GM12878 (cell line): ENCODE measurements around the gene ITGA1. TPM values are rescaled to one million over a fixed set of nuclear protein-coding genes. Genes with fewer than 3 reads are reported as not detected.

Experiments
- ATAC-seq: fragments of 200-7000 bp; cut with Tn5 transposase; 3 replicates; pipeline ENCODE4 v1.9.1; 2020; ENCODE audit warnings: mild to moderate bottlenecking, moderate library complexity
- BruUV-seq: library from RNA; stranded (reverse); fragments of 400-500 nt; replicated peaks from 2 replicates; lab custom pipeline; 2021; lab: Mats Ljungman, UMichigan
- CTCF ChIA-PET: fragments of 300-600 bp; sonication (Branson Sonifier 250); formaldehyde crosslinking; extraction: SDS; loops from one replicate; lab custom pipeline; 2021; ENCODE audit warnings: inconsistent platforms; lab: Yijun Ruan, JAX
- POLR2A ChIA-PET: fragments of 350-600 bp; formaldehyde crosslinking; extraction: SDS; loops from one replicate; lab custom pipeline; 2021; ENCODE audit warnings: inconsistent platforms; lab: Charles Lee
- RAD21 ChIA-PET: fragments of 300-600 bp; sonication (Branson Sonifier 250); formaldehyde crosslinking; loops from one replicate; lab custom pipeline; 2023; ENCODE audit warnings: antibody characterized with exemption; ENCODE audit not compliant: unreplicated experiment; lab: Charles Lee
- SMC1A ChIA-PET: fragments of 300-600 bp; sonication (Branson Sonifier 250); formaldehyde crosslinking; loops from one replicate; lab custom pipeline; 2023; ENCODE audit not compliant: unreplicated experiment, uncharacterized antibody; lab: Charles Lee
- DNase-seq: peaks from one replicate; pipeline ENCODE4 v3.0.0-alpha.2; 2011; ENCODE audit warnings: low read depth, low spot score
- FAIRE-seq: peaks from 3 replicates; lab custom pipeline; 2011; peaks lifted over from hg19 to GRCh38; lab: Jason Lieb, UNC
- H2AFZ ChIP-seq: 2 replicates; pipeline ENCODE4 v1.6.0; 2011; ENCODE audit warnings: low read depth, low read length, control low read depth; ENCODE audit not compliant: control insufficient read depth
- H3K27ac ChIP-seq: 2 replicates; pipeline ENCODE4 v1.5.1; 2011; ENCODE audit warnings: control low read depth; ENCODE audit not compliant: control insufficient read depth, insufficient read depth
- H3K27me3 ChIP-seq, 2 experiments: replicated peaks in 1 of 2; 2 replicates each; pipeline versions ENCODE4 v1.6.0 to v1.6.1; 2011; ENCODE audit warnings: low read length in 1 of 2; ENCODE audit not compliant: control insufficient read depth in 2 of 2, insufficient read depth in 2 of 2
- H3K36me3 ChIP-seq, 2 experiments: 2 replicates each; pipeline ENCODE4 v1.5.1; 2011; ENCODE audit warnings: low read length in 1 of 2; ENCODE audit not compliant: control insufficient read depth in 2 of 2, insufficient read depth in 2 of 2
- H3K4me1 ChIP-seq: 2 replicates; pipeline ENCODE4 v1.6.1; 2011; ENCODE audit warnings: mild to moderate bottlenecking, low read length, moderate library complexity, mixed read lengths; ENCODE audit not compliant: control insufficient read depth, insufficient read depth
- H3K4me2 ChIP-seq: 2 replicates; pipeline ENCODE4 v1.6.0; 2011; ENCODE audit warnings: control low read depth; ENCODE audit not compliant: control insufficient read depth, insufficient read depth
- H3K4me3 ChIP-seq: fragments of 200-600 bp; sonication (generic); 2 replicates; pipeline ENCODE4 v1.5.1; 2016
- H3K79me2 ChIP-seq: 2 replicates; pipeline ENCODE4 v1.6.0; 2011; ENCODE audit warnings: low read length; ENCODE audit not compliant: control insufficient read depth, insufficient read depth
- H3K9ac ChIP-seq: 2 replicates; pipeline ENCODE4 v1.8.0; 2011; ENCODE audit warnings: low read length, control low read depth, mixed read lengths; ENCODE audit not compliant: control insufficient read depth, insufficient read depth
- H3K9me3 ChIP-seq: replicated peaks from 3 replicates; pipeline ENCODE4 v1.5.1; 2011; ENCODE audit warnings: mild to moderate bottlenecking, low read length; ENCODE audit not compliant: control insufficient read depth, insufficient read depth
- H4K20me1 ChIP-seq: 2 replicates; pipeline ENCODE4 v1.6.0; 2011; ENCODE audit not compliant: control insufficient read depth, insufficient read depth
- FOXK2 ChIP-seq: fragments of 450-650 bp; IDR thresholded peaks from 2 replicates; pipeline ENCODE4 v1.6.1; 2017; ENCODE audit warnings: mild to moderate bottlenecking, moderate library complexity
- IRF4 ChIP-seq: IDR thresholded peaks from 2 replicates; pipeline ENCODE4 v1.6.1; 2011; ENCODE audit warnings: low read depth, low read length
- LARP7 ChIP-seq: fragments of 450-650 bp; IDR thresholded peaks from 2 replicates; pipeline ENCODE4 v1.6.1; 2017; ENCODE audit warnings: mild to moderate bottlenecking
- NR2C2 ChIP-seq: IDR thresholded peaks from 2 replicates; pipeline ENCODE4 v1.6.1; 2011; ENCODE audit warnings: borderline replicate concordance, low read depth; ENCODE audit not compliant: control insufficient read depth, insufficient read length
- PAX8 ChIP-seq: fragments of 450-650 bp; IDR thresholded peaks from 2 replicates; pipeline ENCODE4 v1.6.1; 2017; ENCODE audit warnings: mild to moderate bottlenecking, moderate library complexity
- SUPT20H ChIP-seq: IDR thresholded peaks from 2 replicates; pipeline ENCODE4 v1.6.1; 2011; ENCODE audit warnings: low read depth, mild to moderate bottlenecking, low read length, moderate library complexity, borderline replicate concordance; ENCODE audit not compliant: control insufficient read depth
- in situ Hi-C: fragments of 300-500 bp; cut with MboI; formaldehyde crosslinking; loops from 9 replicates; pipeline ENCODE4 v1.14.3; 2018; ENCODE audit warnings: mixed read lengths
- intact Hi-C: fragments of 100-400 bp; cut with micrococcal nuclease; formaldehyde crosslinking; loops from one replicate; pipeline ENCODE4 v1.14.2; 2022; ENCODE audit not compliant: unreplicated experiment
- polyA plus RNA-seq, 11 experiments: library from polyadenylated mRNA; depleted of rRNA in 4 of 11; unstranded in 6 of 11; stranded (reverse) in 5 of 11; fragments of >200 nt; fragmentation: Nextera tagmentation in 4 of 11; fragmentation: Illumina TruSeq in 1 of 11; extraction: Ambion mirVana in 4 of 11; extraction: Trizol in 1 of 11; gene quantifications; 1 replicate in 1 of 11; 2 replicates in 10 of 11; pipeline versions ENCODE4 v1.2.1 to v1.2.3, GENCODE V29; 2011 to 2016; ENCODE audit warnings: inconsistent platforms in 2 of 11, missing spikeins in 2 of 11, low read depth in 1 of 11
- total RNA-seq, 4 experiments: library from RNA; depleted of rRNA in 3 of 4; stranded (reverse); fragments of >200 nt in 3 of 4; fragmentation: Illumina TruSeq in 1 of 4; extraction: Trizol in 1 of 4; gene quantifications; 2 replicates each; pipeline versions ENCODE4 v1.2.1 to v1.2.3, GENCODE V29; 2013 to 2021
- TF ChIP-seq, protein P1 (sequence below): fragments of 450-650 bp; IDR thresholded peaks from 2 replicates; pipeline ENCODE4 v1.6.1; 2017; ENCODE audit warnings: mild to moderate bottlenecking
- TF ChIP-seq, protein P2 (sequence below): IDR thresholded peaks from 2 replicates; pipeline ENCODE4 v1.6.1; 2012; ENCODE audit warnings: improper control_type of control experiment, low read depth, low read length; ENCODE audit not compliant: insufficient replicate concordance
- TF ChIP-seq, protein P3 (sequence below): IDR thresholded peaks from 2 replicates; pipeline ENCODE4 v1.6.1; 2012; ENCODE audit warnings: low read depth, low read length, improper control_type of control experiment
- TF ChIP-seq, protein P4 (sequence below): fragments of 450-650 bp; IDR thresholded peaks from 2 replicates; pipeline ENCODE4 v1.6.1; 2018; ENCODE audit warnings: borderline replicate concordance, mild to moderate bottlenecking; ENCODE audit not compliant: partially characterized antibody

ITGA1 gene
- total and polyA plus RNA-seq, 10 of the 15 experiments (the other 5 are each of a cell fraction or from before 2014, with no cell fraction given): 0.02 to 0.56 (median 0.19) TPM

DNA sequence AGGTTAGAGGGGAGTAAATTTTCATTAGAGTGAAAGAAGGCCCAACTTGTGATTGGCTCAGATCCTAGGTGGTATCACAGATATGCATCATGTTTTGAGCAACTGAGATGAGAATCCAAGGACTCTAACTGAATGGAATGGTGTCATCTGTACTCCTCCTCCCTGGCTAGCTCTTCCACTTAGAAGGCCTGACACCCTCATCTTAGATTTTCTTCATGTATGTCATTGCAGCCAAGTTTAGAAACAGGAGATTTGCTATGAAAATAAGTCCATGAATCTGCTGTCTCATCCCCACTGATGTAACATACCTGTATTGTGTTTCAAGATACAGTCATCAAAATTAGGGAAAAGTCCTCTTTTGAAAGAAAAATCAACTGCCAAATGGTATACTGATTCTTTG, 54.4 kb downstream of the ITGA1 start:
- ChIA-PET SMC1A (interaction anchor here (0.7 kb wide), 1 partner anchor 61 kb away, joined by 3 read pairs; no protein-coding TSS in a partner anchor), CTCF (interaction anchor here (0.6 kb wide), 1 partner anchor 35 kb away, joined by 4 read pairs; no protein-coding TSS in a partner anchor), RAD21 (no interaction called here), POLR2A (no interaction called here)
- no peaks in the 10 kb centered on the region for H3K4me1 ChIP-seq
- H4K20me1 ChIP-seq: no peaks in the 10 kb centered on the region
- no TSS peak for BruUV-seq
- no peaks in the 10 kb centered on the region for H3K9me3 ChIP-seq
- ATAC-seq (no peak), DNase-seq (no peak), FAIRE-seq (no peak)
- H3K36me3 ChIP-seq: no peaks in the 10 kb centered on the region
- H3K9ac ChIP-seq: no peak overlapping the region
- H3K4me2 ChIP-seq: no peak overlapping the region
- no peak overlapping the region for H2AFZ ChIP-seq
- H3K79me2 ChIP-seq: no peaks in the 10 kb centered on the region
- no peaks in the 10 kb centered on the region for H3K27me3 ChIP-seq
- in situ Hi-C loops (no loop called here), intact Hi-C loops (no loop called here)
- H3K27ac ChIP-seq: no peak overlapping the region
- no peak overlapping the region for H3K4me3 ChIP-seq
- TF ChIP-seq, protein P1, sequence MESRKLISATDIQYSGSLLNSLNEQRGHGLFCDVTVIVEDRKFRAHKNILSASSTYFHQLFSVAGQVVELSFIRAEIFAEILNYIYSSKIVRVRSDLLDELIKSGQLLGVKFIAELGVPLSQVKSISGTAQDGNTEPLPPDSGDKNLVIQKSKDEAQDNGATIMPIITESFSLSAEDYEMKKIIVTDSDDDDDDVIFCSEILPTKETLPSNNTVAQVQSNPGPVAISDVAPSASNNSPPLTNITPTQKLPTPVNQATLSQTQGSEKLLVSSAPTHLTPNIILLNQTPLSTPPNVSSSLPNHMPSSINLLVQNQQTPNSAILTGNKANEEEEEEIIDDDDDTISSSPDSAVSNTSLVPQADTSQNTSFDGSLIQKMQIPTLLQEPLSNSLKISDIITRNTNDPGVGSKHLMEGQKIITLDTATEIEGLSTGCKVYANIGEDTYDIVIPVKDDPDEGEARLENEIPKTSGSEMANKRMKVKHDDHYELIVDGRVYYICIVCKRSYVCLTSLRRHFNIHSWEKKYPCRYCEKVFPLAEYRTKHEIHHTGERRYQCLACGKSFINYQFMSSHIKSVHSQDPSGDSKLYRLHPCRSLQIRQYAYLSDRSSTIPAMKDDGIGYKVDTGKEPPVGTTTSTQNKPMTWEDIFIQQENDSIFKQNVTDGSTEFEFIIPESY: no peak
- TF ChIP-seq LARP7: no peak
- TF ChIP-seq, protein P2, sequence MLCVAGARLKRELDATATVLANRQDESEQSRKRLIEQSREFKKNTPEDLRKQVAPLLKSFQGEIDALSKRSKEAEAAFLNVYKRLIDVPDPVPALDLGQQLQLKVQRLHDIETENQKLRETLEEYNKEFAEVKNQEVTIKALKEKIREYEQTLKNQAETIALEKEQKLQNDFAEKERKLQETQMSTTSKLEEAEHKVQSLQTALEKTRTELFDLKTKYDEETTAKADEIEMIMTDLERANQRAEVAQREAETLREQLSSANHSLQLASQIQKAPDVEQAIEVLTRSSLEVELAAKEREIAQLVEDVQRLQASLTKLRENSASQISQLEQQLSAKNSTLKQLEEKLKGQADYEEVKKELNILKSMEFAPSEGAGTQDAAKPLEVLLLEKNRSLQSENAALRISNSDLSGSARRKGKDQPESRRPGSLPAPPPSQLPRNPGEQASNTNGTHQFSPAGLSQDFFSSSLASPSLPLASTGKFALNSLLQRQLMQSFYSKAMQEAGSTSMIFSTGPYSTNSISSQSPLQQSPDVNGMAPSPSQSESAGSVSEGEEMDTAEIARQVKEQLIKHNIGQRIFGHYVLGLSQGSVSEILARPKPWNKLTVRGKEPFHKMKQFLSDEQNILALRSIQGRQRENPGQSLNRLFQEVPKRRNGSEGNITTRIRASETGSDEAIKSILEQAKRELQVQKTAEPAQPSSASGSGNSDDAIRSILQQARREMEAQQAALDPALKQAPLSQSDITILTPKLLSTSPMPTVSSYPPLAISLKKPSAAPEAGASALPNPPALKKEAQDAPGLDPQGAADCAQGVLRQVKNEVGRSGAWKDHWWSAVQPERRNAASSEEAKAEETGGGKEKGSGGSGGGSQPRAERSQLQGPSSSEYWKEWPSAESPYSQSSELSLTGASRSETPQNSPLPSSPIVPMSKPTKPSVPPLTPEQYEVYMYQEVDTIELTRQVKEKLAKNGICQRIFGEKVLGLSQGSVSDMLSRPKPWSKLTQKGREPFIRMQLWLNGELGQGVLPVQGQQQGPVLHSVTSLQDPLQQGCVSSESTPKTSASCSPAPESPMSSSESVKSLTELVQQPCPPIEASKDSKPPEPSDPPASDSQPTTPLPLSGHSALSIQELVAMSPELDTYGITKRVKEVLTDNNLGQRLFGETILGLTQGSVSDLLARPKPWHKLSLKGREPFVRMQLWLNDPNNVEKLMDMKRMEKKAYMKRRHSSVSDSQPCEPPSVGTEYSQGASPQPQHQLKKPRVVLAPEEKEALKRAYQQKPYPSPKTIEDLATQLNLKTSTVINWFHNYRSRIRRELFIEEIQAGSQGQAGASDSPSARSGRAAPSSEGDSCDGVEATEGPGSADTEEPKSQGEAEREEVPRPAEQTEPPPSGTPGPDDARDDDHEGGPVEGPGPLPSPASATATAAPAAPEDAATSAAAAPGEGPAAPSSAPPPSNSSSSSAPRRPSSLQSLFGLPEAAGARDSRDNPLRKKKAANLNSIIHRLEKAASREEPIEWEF: no peak
- TF ChIP-seq SUPT20H: no peak
- no peak for TF ChIP-seq PAX8
- TF ChIP-seq IRF4: no peak
- no peak for TF ChIP-seq FOXK2
- TF ChIP-seq, protein P3, sequence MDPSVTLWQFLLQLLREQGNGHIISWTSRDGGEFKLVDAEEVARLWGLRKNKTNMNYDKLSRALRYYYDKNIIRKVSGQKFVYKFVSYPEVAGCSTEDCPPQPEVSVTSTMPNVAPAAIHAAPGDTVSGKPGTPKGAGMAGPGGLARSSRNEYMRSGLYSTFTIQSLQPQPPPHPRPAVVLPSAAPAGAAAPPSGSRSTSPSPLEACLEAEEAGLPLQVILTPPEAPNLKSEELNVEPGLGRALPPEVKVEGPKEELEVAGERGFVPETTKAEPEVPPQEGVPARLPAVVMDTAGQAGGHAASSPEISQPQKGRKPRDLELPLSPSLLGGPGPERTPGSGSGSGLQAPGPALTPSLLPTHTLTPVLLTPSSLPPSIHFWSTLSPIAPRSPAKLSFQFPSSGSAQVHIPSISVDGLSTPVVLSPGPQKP: no peak
- TF ChIP-seq, protein P4, sequence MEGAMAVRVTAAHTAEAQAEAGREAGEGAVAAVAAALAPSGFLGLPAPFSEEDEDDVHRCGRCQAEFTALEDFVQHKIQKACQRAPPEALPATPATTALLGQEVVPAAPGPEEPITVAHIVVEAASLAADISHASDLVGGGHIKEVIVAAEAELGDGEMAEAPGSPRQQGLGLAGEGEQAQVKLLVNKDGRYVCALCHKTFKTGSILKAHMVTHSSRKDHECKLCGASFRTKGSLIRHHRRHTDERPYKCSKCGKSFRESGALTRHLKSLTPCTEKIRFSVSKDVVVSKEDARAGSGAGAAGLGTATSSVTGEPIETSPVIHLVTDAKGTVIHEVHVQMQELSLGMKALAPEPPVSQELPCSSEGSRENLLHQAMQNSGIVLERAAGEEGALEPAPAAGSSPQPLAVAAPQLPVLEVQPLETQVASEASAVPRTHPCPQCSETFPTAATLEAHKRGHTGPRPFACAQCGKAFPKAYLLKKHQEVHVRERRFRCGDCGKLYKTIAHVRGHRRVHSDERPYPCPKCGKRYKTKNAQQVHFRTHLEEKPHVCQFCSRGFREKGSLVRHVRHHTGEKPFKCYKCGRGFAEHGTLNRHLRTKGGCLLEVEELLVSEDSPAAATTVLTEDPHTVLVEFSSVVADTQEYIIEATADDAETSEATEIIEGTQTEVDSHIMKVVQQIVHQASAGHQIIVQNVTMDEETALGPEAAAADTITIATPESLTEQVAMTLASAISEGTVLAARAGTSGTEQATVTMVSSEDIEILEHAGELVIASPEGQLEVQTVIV: no peak
- no peak for TF ChIP-seq NR2C2
